GM12878 (cell line): ENCODE results near the gene C17orf107. TPM values are rescaled to one million over a fixed set of nuclear protein-coding genes. Genes with fewer than 3 reads are reported as not detected.
A peak's percentile ranks its signal among the peaks of the same experiment; 100 is the strongest.

Experiments used
- ATAC-seq: fragments of 200-7000 bp; cut with Tn5 transposase; 3 replicates; pipeline ENCODE4 v1.9.1; 2020; ENCODE audit warnings: mild to moderate bottlenecking, moderate library complexity
- BruUV-seq: library from RNA; stranded (reverse); fragments of 400-500 nt; replicated peaks from 2 replicates; lab custom pipeline; 2021; lab: Mats Ljungman, UMichigan
- CTCF ChIA-PET: fragments of 300-600 bp; sonication (Branson Sonifier 250); formaldehyde crosslinking; extraction: SDS; loops from one replicate; lab custom pipeline; 2021; ENCODE audit warnings: inconsistent platforms; lab: Yijun Ruan, JAX
- POLR2A ChIA-PET: fragments of 350-600 bp; formaldehyde crosslinking; extraction: SDS; loops from one replicate; lab custom pipeline; 2021; ENCODE audit warnings: inconsistent platforms; lab: Charles Lee
- RAD21 ChIA-PET: fragments of 300-600 bp; sonication (Branson Sonifier 250); formaldehyde crosslinking; loops from one replicate; lab custom pipeline; 2023; ENCODE audit warnings: antibody characterized with exemption; ENCODE audit not compliant: unreplicated experiment; lab: Charles Lee
- SMC1A ChIA-PET: fragments of 300-600 bp; sonication (Branson Sonifier 250); formaldehyde crosslinking; loops from one replicate; lab custom pipeline; 2023; ENCODE audit not compliant: unreplicated experiment, uncharacterized antibody; lab: Charles Lee
- DNase-seq: peaks from one replicate; pipeline ENCODE4 v3.0.0-alpha.2; 2011; ENCODE audit warnings: low read depth, low spot score
- FAIRE-seq: peaks from 3 replicates; lab custom pipeline; 2011; peaks lifted over from hg19 to GRCh38; lab: Jason Lieb, UNC
- H2AFZ ChIP-seq: 2 replicates; pipeline ENCODE4 v1.6.0; 2011; ENCODE audit warnings: low read depth, low read length, control low read depth; ENCODE audit not compliant: control insufficient read depth
- H3K27ac ChIP-seq: 2 replicates; pipeline ENCODE4 v1.5.1; 2011; ENCODE audit warnings: control low read depth; ENCODE audit not compliant: control insufficient read depth, insufficient read depth
- H3K27me3 ChIP-seq, 2 experiments: replicated peaks in 1 of 2; 2 replicates each; pipeline versions ENCODE4 v1.6.0 to v1.6.1; 2011; ENCODE audit warnings: low read length in 1 of 2; ENCODE audit not compliant: control insufficient read depth in 2 of 2, insufficient read depth in 2 of 2
- H3K36me3 ChIP-seq, 2 experiments: 2 replicates each; pipeline ENCODE4 v1.5.1; 2011; ENCODE audit warnings: low read length in 1 of 2; ENCODE audit not compliant: control insufficient read depth in 2 of 2, insufficient read depth in 2 of 2
- H3K4me1 ChIP-seq: 2 replicates; pipeline ENCODE4 v1.6.1; 2011; ENCODE audit warnings: mild to moderate bottlenecking, low read length, moderate library complexity, mixed read lengths; ENCODE audit not compliant: control insufficient read depth, insufficient read depth
- H3K4me2 ChIP-seq: 2 replicates; pipeline ENCODE4 v1.6.0; 2011; ENCODE audit warnings: control low read depth; ENCODE audit not compliant: control insufficient read depth, insufficient read depth
- H3K4me3 ChIP-seq: fragments of 200-600 bp; sonication (generic); 2 replicates; pipeline ENCODE4 v1.5.1; 2016
- H3K79me2 ChIP-seq: 2 replicates; pipeline ENCODE4 v1.6.0; 2011; ENCODE audit warnings: low read length; ENCODE audit not compliant: control insufficient read depth, insufficient read depth
- H3K9ac ChIP-seq: 2 replicates; pipeline ENCODE4 v1.8.0; 2011; ENCODE audit warnings: low read length, control low read depth, mixed read lengths; ENCODE audit not compliant: control insufficient read depth, insufficient read depth
- H3K9me3 ChIP-seq: replicated peaks from 3 replicates; pipeline ENCODE4 v1.5.1; 2011; ENCODE audit warnings: mild to moderate bottlenecking, low read length; ENCODE audit not compliant: control insufficient read depth, insufficient read depth
- H4K20me1 ChIP-seq: 2 replicates; pipeline ENCODE4 v1.6.0; 2011; ENCODE audit not compliant: control insufficient read depth, insufficient read depth
- BACH1 ChIP-seq: fragments of 450-650 bp; IDR thresholded peaks from 2 replicates; pipeline ENCODE4 v1.6.1; 2017; ENCODE audit warnings: mild to moderate bottlenecking, borderline replicate concordance
- IKZF1 ChIP-seq: fragments of 450-650 bp; conservative IDR thresholded peaks from 2 replicates; pipeline ENCODE4 v1.6.1; 2017; ENCODE audit warnings: antibody characterized with exemption, mild to moderate bottlenecking
- KDM1A ChIP-seq: fragments of 200-600 bp; sonication (generic); IDR thresholded peaks from 2 replicates; pipeline ENCODE4 v1.6.1; 2016; ENCODE audit warnings: borderline replicate concordance
- KLF5 ChIP-seq: fragments of 450-650 bp; IDR thresholded peaks from 2 replicates; pipeline ENCODE4 v1.6.1; 2014; ENCODE audit warnings: mild to moderate bottlenecking; ENCODE audit not compliant: partially characterized antibody
- MTA3 ChIP-seq: IDR thresholded peaks from 2 replicates; pipeline ENCODE4 v1.6.1; 2012; ENCODE audit warnings: low read length, inconsistent platforms, borderline replicate concordance
- NBN ChIP-seq: fragments of 450-650 bp; IDR thresholded peaks from 2 replicates; pipeline ENCODE4 v1.6.1; 2016
- RAD21 ChIP-seq: IDR thresholded peaks from 2 replicates; pipeline ENCODE4 v1.6.1; 2011; ENCODE audit warnings: mild to moderate bottlenecking, low read depth, low read length, moderate library complexity; ENCODE audit not compliant: insufficient read depth
- REST ChIP-seq: IDR thresholded peaks from 2 replicates; pipeline ENCODE4 v1.6.1; 2012; ENCODE audit warnings: mild to moderate bottlenecking, low read depth, low read length
- SMAD1 ChIP-seq: fragments of 450-650 bp; IDR thresholded peaks from 2 replicates; pipeline ENCODE4 v1.6.1; 2018; ENCODE audit warnings: mild to moderate bottlenecking, low read depth; ENCODE audit not compliant: partially characterized antibody
- SP1 ChIP-seq: IDR thresholded peaks from one replicate; pipeline ENCODE4 v1.6.1; 2011; ENCODE audit warnings: low read depth, low read length
- ZNF207 ChIP-seq: fragments of 450-650 bp; IDR thresholded peaks from 2 replicates; pipeline ENCODE4 v1.6.1; 2014; ENCODE audit warnings: antibody characterized with exemption, mild to moderate bottlenecking, borderline replicate concordance
- WGBS: methylation state at CpG from one replicate; pipeline ENCODE4 v1.1.6; 2016; ENCODE audit warnings: low lambda C conversion rate; ENCODE audit not compliant: insufficient replicate concordance, insufficient coverage; ENCODE audit errors: missing lambda C conversion rate; 5-methylcytosine and 5-hydroxymethylcytosine counted together
- in situ Hi-C: fragments of 300-500 bp; cut with MboI; formaldehyde crosslinking; loops from 9 replicates; pipeline ENCODE4 v1.14.3; 2018; ENCODE audit warnings: mixed read lengths
- intact Hi-C: fragments of 100-400 bp; cut with micrococcal nuclease; formaldehyde crosslinking; loops from one replicate; pipeline ENCODE4 v1.14.2; 2022; ENCODE audit not compliant: unreplicated experiment
- polyA plus RNA-seq, 11 experiments: library from polyadenylated mRNA; depleted of rRNA in 4 of 11; unstranded in 6 of 11; stranded (reverse) in 5 of 11; fragments of >200 nt; fragmentation: Nextera tagmentation in 4 of 11; fragmentation: Illumina TruSeq in 1 of 11; extraction: Ambion mirVana in 4 of 11; extraction: Trizol in 1 of 11; gene quantifications; 1 replicate in 1 of 11; 2 replicates in 10 of 11; pipeline versions ENCODE4 v1.2.1 to v1.2.3, GENCODE V29; 2011 to 2016; ENCODE audit warnings: inconsistent platforms in 2 of 11, missing spikeins in 2 of 11, low read depth in 1 of 11
- total RNA-seq, 4 experiments: library from RNA; depleted of rRNA in 3 of 4; stranded (reverse); fragments of >200 nt in 3 of 4; fragmentation: Illumina TruSeq in 1 of 4; extraction: Trizol in 1 of 4; gene quantifications; 2 replicates each; pipeline versions ENCODE4 v1.2.1 to v1.2.3, GENCODE V29; 2013 to 2021
- TF ChIP-seq, protein P1 (sequence below): IDR thresholded peaks from 2 replicates; pipeline ENCODE4 v1.6.1; 2011; ENCODE audit warnings: low read depth, low read length, improper control_type of control experiment, borderline replicate concordance

The C17orf107 gene
- total and polyA plus RNA-seq, 10 of the 15 experiments (the other 5 are each of a cell fraction or from before 2014, with no cell fraction given): 0.05 to 0.46 (median 0.11) TPM; not detected in 3

DNA sequence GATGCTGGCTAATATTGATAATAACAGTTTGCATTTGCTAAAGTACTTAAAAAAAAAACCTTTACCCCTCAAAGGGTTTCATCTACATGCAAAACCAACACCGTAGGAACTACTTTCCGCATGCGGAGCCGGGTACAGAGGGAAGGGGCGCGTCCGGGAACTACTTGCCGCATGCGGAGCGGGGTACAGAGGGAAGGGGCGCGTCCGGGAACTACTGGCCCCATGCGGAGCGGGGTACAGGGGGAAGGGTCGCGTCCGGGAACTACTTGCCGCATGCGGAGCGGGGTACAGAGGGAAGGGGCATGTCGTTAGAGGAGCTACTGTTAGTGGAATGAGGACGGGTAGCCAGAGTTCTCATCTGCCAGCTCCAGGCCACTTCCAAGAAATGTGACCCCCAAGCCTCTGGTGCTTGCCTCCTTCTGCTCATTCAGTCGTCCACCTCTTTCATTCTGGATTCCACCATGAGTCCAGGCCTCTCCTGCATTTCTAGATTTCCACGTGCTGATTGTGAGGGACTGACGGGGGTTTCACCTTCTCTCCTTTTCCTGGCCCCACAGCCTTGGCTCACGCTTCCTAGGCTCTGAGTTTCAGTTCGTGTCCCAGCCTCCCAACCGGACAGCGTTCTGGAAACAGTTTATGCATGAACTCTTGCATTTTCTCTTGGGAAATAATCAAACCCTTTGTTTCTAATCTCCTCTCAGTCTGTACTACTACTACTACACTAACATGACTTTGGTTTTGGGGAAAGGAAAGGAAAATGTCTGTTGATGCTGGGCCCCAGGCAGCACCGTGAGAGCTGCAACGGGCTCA lies 39.3 kb upstream of the C17orf107 start:
- Histone ChIP-seq H3K27ac (no peak overlapping the region), H3K9me3 (no peaks in the 10 kb centered on the region), H3K36me3 (peaks cover 1 to 3% of the 10 kb centered on the region in 2 experiments; a peak in 3 of 4 replicates), H3K4me3 (no peak overlapping the region), H3K4me1 (no peaks in the 10 kb centered on the region), H3K9ac (no peak overlapping the region), H3K27me3 (no peaks in the 10 kb centered on the region), H4K20me1 (no peaks in the 10 kb centered on the region), H3K4me2 (no peak overlapping the region), H3K79me2 (no peaks in the 10 kb centered on the region), H2AFZ (no peak overlapping the region)
- FAIRE-seq (peak; percentile 52), ATAC-seq (no peak), DNase-seq (no peak)
- ChIA-PET SMC1A (no interaction called here), POLR2A (interaction anchor here (0.7 to 1.1 kb wide), 2 partner anchors 23 to 181 kb away, joined by 3 to 4 read pairs; no protein-coding TSS in a partner anchor), RAD21 (no interaction called here), CTCF (interaction anchor here (0.6 to 1.6 kb wide), 2 partner anchors 10 to 150 kb away, joined by 3 to 4 read pairs; partner anchors contain the start of gene ARRB2)
- BruUV-seq: no TSS peak
- WGBS: 94% methylated on average over 32 of the region's 32 CpGs
- no peak for TF ChIP-seq MTA3
- TF ChIP-seq SMAD1: no peak
- TF ChIP-seq ZNF207: no peak
- no peak for TF ChIP-seq KDM1A
- no peak for TF ChIP-seq IKZF1
- no peak for TF ChIP-seq SP1
- in situ Hi-C loops: no loop called here
- intact Hi-C loops: no loop called here

DNA sequence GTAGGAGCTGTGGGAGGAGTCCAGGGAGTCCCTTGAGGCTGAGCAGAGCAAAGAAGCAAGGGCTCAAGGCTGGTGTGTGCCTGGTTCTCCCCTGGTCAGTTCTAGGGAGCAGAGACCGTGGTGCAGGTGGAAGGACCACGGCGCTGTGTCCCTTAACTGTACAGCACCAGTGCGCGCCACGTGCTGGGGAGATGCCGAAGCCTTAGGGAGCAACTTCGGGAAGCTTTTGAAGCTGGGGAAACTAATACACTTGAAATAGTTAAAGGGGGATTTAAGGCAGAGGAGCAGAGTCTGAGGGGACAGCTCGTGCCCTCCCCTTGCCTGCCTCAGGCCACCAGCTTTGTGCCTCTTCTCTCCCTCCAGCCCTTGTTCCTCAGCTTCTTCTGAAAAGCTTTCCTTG lies 38.7 kb upstream of the C17orf107 start:
- no peak for FAIRE-seq
- no peaks in the 10 kb centered on the region for H3K79me2 ChIP-seq
- CTCF ChIA-PET: interaction anchor here (0.6 to 1.6 kb wide), 2 partner anchors 9 to 150 kb away, joined by 3 to 4 read pairs; partner anchors contain the start of gene ARRB2
- TF ChIP-seq SP1 (no peak), REST (no peak), BACH1 (no peak), KLF5 (no peak), NBN (no peak), RAD21 (no peak)
- TF ChIP-seq, protein P1, sequence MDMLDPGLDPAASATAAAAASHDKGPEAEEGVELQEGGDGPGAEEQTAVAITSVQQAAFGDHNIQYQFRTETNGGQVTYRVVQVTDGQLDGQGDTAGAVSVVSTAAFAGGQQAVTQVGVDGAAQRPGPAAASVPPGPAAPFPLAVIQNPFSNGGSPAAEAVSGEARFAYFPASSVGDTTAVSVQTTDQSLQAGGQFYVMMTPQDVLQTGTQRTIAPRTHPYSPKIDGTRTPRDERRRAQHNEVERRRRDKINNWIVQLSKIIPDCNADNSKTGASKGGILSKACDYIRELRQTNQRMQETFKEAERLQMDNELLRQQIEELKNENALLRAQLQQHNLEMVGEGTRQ: no peak

More for the DNA sequence above, 38.7 kb upstream of the C17orf107 start:
- no peak overlapping the region for H3K4me2 ChIP-seq
- BruUV-seq: no TSS peak
- no peak overlapping the region for H3K4me3 ChIP-seq
- H4K20me1 ChIP-seq: no peaks in the 10 kb centered on the region
- intact Hi-C loops (no loop called here), in situ Hi-C loops (no loop called here)
- H3K9me3 ChIP-seq: no peaks in the 10 kb centered on the region
- no peaks in the 10 kb centered on the region for H3K4me1 ChIP-seq
- H2AFZ ChIP-seq: no peak overlapping the region
- ATAC-seq (no peak), DNase-seq (no peak)
- H3K27ac ChIP-seq: no peak overlapping the region
- H3K9ac ChIP-seq: no peak overlapping the region
- ChIA-PET RAD21 (no interaction called here), SMC1A (no interaction called here), POLR2A (interaction anchor here (1.1 kb wide), 1 partner anchor 24 kb away, joined by 3 read pairs; no protein-coding TSS in a partner anchor)
- no peaks in the 10 kb centered on the region for H3K27me3 ChIP-seq
- WGBS: 92% methylated on average over 9 of the region's 9 CpGs
- H3K36me3 ChIP-seq: peaks cover 1 to 3% of the 10 kb centered on the region in 2 experiments; a peak in 3 of 4 replicates
